K562 (cell line): ENCODE data around the gene TBC1D16. TPM values are rescaled to one million over a fixed set of nuclear protein-coding genes. Genes with fewer than 3 reads are reported as not detected.

Experiments
- ATAC-seq: fragments of 200-7000 bp; cut with Tn5 transposase; 3 replicates; pipeline ENCODE4 v1.9.1; 2020; ENCODE audit warnings: moderate library complexity
- BruUV-seq: library from RNA; stranded (reverse); fragments of 400-500 nt; replicated peaks from 2 replicates; lab custom pipeline; 2021; lab: Mats Ljungman, UMichigan
- CTCF ChIA-PET: fragments of 300-600 bp; formaldehyde crosslinking; extraction: SDS; loops from one replicate; lab custom pipeline; 2021; ENCODE audit warnings: low intra/inter-chr PET ratio; lab: Yijun Ruan, JAX
- POLR2A ChIA-PET: fragments of 300-600, 350-650 bp; sonication (Branson Sonifier 250); formaldehyde crosslinking; extraction: SDS; loops from one replicate; lab custom pipeline; 2021; ENCODE audit warnings: antibody characterized with exemption, inconsistent platforms; lab: Yijun Ruan, JAX
- DNase-seq, 4 experiments: peaks; one replicate each; pipeline versions ENCODE4 v3.0.0 to v3.0.0-alpha.2; 2011 to 2018; ENCODE audit warnings: low spot score in 3 of 4, mixed read lengths in 3 of 4; ENCODE audit errors: extremely low read depth in 1 of 4
- FAIRE-seq: peaks from 2 replicates; lab custom pipeline; 2011; peaks lifted over from hg19 to GRCh38; lab: Jason Lieb, UNC
- H2AFZ ChIP-seq: 2 replicates; pipeline ENCODE4 v1.6.0; 2011; ENCODE audit warnings: low read depth, low read length, control low read depth, inconsistent platforms
- H3K27ac ChIP-seq: fragments of 200-600 bp; 3 replicates; pipeline ENCODE4 v1.8.0; 2011; ENCODE audit warnings: low read depth, mild to moderate bottlenecking, control low read depth, inconsistent platforms, low read length, moderate library complexity, mixed read lengths; ENCODE audit errors: extremely low read depth
- H3K27me3 ChIP-seq, 2 experiments: fragments of 300-600 bp in 1 of 2; 2 replicates in 1 of 2; 3 replicates in 1 of 2; pipeline versions ENCODE4 v1.6.0 to v1.8.0; 2011; ENCODE audit warnings: inconsistent platforms in 2 of 2, low read length in 2 of 2, mild to moderate bottlenecking in 1 of 2, mixed read lengths in 1 of 2, moderate library complexity in 1 of 2; ENCODE audit not compliant: control insufficient read depth in 2 of 2, insufficient read depth in 2 of 2
- H3K36me3 ChIP-seq: fragments of 300-600 bp; 3 replicates; pipeline ENCODE4 v1.8.0; 2011; ENCODE audit warnings: mild to moderate bottlenecking, low read length, inconsistent platforms; ENCODE audit not compliant: control insufficient read depth, insufficient read depth
- H3K4me1 ChIP-seq, 2 experiments: fragments of 200-600 bp in 1 of 2; replicated peaks in 1 of 2; 2 replicates in 1 of 2; 3 replicates in 1 of 2; pipeline versions ENCODE4 v1.5.1 to v1.8.0; 2011; ENCODE audit warnings: inconsistent platforms in 2 of 2, low read length in 2 of 2, mild to moderate bottlenecking in 1 of 2, mixed read lengths in 1 of 2, moderate library complexity in 1 of 2; ENCODE audit not compliant: control insufficient read depth in 2 of 2, insufficient read depth in 2 of 2
- H3K4me2 ChIP-seq: 2 replicates; pipeline ENCODE4 v1.6.1; 2011; ENCODE audit warnings: low read length, control low read depth, inconsistent platforms, mixed read lengths; ENCODE audit not compliant: insufficient read depth
- H3K4me3 ChIP-seq: fragments of 200-600 bp; sonication (generic), shearing (Covaris generic); 2 replicates; pipeline ENCODE4 v1.5.1; 2016; ENCODE audit warnings: control low read depth, inconsistent platforms
- H3K79me2 ChIP-seq: fragments of 200-600 bp; 3 replicates; pipeline ENCODE4 v1.8.0; 2011; ENCODE audit warnings: low read length, inconsistent platforms; ENCODE audit not compliant: control insufficient read depth, insufficient read depth
- H3K9ac ChIP-seq, 2 experiments: 2 replicates each; pipeline versions ENCODE4 v1.6.0 to v1.6.1; 2011; ENCODE audit warnings: low read depth in 2 of 2, low read length in 2 of 2, control low read depth in 1 of 2, inconsistent platforms in 1 of 2, mild to moderate bottlenecking in 1 of 2, mixed read lengths in 1 of 2; ENCODE audit not compliant: insufficient read depth in 1 of 2
- H3K9me1 ChIP-seq: one replicate; pipeline ENCODE4 v1.6.0; 2011; ENCODE audit warnings: inconsistent platforms, mild to moderate bottlenecking, low read length, moderate library complexity; ENCODE audit not compliant: control insufficient read depth, insufficient read depth
- H3K9me3 ChIP-seq: replicated peaks from 2 replicates; pipeline ENCODE4 v1.5.1; 2011; ENCODE audit warnings: low read depth, low read length, inconsistent platforms; ENCODE audit not compliant: control insufficient read depth, insufficient read depth
- H4K20me1 ChIP-seq: replicated peaks from 2 replicates; pipeline ENCODE4 v1.6.1; 2011; ENCODE audit warnings: low read length, inconsistent platforms, mixed read lengths; ENCODE audit not compliant: control insufficient read depth, insufficient read depth
- CREBBP ChIP-seq: IDR thresholded peaks from one replicate; pipeline ENCODE4 v1.6.1; 2012; ENCODE audit warnings: low read depth, mild to moderate bottlenecking, control low read depth, inconsistent platforms, low read length
- SPI1 ChIP-seq: IDR thresholded peaks from 2 replicates; pipeline ENCODE4 v1.6.1; 2011; ENCODE audit warnings: low read depth, low read length, control low read depth, borderline replicate concordance
- WHSC1 ChIP-seq: IDR thresholded peaks from one replicate; pipeline ENCODE4 v1.6.1; 2012; ENCODE audit warnings: low read length, control low read depth, inconsistent platforms
- WGBS: fragments of 100-300 bp; shearing (Covaris generic); methylation state at CpG from one replicate; pipeline ENCODE4 v1.1.6; 2016; ENCODE audit warnings: low coverage, mixed read lengths; ENCODE audit not compliant: insufficient coverage; ENCODE audit errors: missing lambda C conversion rate; 5-methylcytosine and 5-hydroxymethylcytosine counted together
- in situ Hi-C: fragments of 300-500 bp; cut with MboI; formaldehyde crosslinking; loops from 4 replicates; pipeline ENCODE4 v1.15.0; 2018; ENCODE audit warnings: inconsistent platforms, mixed read lengths
- intact Hi-C: fragments of 100-400 bp; cut with micrococcal nuclease; formaldehyde crosslinking; loops from 2 replicates; pipeline ENCODE4 v1.14.2; 2022
- polyA plus RNA-seq, 8 experiments: library from polyadenylated mRNA; depleted of rRNA in 4 of 8; stranded (reverse) in 5 of 8; unstranded in 3 of 8; fragments of >200 nt; fragmentation: Nextera tagmentation in 2 of 8; fragmentation: Illumina TruSeq in 1 of 8; extraction: Ambion mirVana in 2 of 8; extraction: Trizol in 1 of 8; gene quantifications; 2 replicates each; pipeline versions ENCODE4 v1.2.1 to v1.2.3, GENCODE V29; 2011 to 2014; ENCODE audit warnings: inconsistent platforms in 1 of 8, missing spikeins in 1 of 8
- total RNA-seq, 7 experiments: library from RNA; depleted of rRNA in 6 of 7; stranded (reverse); fragments of >200 nt in 6 of 7; fragmentation: Illumina TruSeq in 2 of 7; extraction: Trizol in 2 of 7; gene quantifications; 2 replicates each; pipeline versions ENCODE4 v1.2.1 to v1.2.3, GENCODE V29; 2011 to 2021; ENCODE audit warnings: low replicate concordance in 1 of 7
- TF ChIP-seq, protein P1 (sequence below): fragments of 450-650 bp; IDR thresholded peaks from 2 replicates; pipeline ENCODE4 v1.6.1; 2018; ENCODE audit not compliant: partially characterized antibody

TBC1D16 gene
- total and polyA plus RNA-seq, 9 of the 15 experiments (the other 6 are each of a cell fraction or from before 2014, with no cell fraction given): 0.01 to 0.20 (median 0.03) TPM; not detected in 1

DNA sequence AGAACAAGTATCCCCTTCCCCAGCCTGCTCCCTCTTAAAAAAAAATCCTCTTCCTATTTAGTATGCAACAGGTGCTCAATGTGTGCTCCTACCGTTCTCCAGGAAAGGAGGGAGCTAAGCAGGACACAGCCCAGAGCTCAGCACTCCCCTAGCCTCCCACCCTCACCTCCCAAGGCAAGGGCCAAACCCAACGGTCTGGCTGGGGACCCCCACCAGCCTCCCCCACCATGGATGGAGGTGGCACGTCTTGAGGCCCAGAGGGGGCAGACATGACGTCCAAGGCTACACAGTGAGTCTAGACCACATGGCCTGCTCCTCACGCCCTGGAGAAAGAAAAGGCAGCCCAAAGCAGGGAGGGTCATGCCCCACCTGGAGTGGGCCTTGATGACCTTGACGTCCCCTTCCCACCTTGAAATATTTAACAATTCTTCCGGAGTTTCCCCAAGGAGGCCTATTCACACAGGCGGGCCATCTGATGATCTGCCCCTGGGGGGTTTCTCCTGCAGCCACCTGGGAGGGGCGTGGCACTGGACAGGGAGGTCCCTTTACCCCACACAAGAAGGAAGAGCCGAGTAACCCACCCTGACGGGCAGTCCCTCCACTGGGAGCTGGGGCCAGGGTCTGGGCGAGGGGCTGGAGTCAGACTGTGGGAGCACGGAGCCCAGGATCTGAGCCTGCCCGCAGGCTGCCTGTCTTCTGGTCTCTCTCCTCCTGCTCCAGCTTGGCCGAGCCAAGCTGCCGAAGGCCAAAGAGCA lies 107.0 kb downstream of the TBC1D16 start (continued):
- TF ChIP-seq, protein P1, sequence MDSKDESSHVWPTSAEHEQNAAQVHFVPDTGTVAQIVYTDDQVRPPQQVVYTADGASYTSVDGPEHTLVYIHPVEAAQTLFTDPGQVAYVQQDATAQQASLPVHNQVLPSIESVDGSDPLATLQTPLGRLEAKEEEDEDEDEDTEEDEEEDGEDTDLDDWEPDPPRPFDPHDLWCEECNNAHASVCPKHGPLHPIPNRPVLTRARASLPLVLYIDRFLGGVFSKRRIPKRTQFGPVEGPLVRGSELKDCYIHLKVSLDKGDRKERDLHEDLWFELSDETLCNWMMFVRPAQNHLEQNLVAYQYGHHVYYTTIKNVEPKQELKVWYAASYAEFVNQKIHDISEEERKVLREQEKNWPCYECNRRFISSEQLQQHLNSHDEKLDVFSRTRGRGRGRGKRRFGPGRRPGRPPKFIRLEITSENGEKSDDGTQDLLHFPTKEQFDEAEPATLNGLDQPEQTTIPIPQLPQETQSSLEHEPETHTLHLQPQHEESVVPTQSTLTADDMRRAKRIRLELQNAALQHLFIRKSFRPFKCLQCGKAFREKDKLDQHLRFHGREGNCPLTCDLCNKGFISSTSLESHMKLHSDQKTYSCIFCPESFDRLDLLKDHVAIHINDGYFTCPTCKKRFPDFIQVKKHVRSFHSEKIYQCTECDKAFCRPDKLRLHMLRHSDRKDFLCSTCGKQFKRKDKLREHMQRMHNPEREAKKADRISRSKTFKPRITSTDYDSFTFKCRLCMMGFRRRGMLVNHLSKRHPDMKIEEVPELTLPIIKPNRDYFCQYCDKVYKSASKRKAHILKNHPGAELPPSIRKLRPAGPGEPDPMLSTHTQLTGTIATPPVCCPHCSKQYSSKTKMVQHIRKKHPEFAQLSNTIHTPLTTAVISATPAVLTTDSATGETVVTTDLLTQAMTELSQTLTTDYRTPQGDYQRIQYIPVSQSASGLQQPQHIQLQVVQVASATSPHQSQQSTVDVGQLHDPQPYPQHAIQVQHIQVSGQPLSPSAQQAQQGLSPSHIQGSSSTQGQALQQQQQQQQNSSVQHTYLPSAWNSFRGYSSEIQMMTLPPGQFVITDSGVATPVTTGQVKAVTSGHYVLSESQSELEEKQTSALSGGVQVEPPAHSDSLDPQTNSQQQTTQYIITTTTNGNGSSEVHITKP: no peak
- no peak for TF ChIP-seq CREBBP

DNA sequence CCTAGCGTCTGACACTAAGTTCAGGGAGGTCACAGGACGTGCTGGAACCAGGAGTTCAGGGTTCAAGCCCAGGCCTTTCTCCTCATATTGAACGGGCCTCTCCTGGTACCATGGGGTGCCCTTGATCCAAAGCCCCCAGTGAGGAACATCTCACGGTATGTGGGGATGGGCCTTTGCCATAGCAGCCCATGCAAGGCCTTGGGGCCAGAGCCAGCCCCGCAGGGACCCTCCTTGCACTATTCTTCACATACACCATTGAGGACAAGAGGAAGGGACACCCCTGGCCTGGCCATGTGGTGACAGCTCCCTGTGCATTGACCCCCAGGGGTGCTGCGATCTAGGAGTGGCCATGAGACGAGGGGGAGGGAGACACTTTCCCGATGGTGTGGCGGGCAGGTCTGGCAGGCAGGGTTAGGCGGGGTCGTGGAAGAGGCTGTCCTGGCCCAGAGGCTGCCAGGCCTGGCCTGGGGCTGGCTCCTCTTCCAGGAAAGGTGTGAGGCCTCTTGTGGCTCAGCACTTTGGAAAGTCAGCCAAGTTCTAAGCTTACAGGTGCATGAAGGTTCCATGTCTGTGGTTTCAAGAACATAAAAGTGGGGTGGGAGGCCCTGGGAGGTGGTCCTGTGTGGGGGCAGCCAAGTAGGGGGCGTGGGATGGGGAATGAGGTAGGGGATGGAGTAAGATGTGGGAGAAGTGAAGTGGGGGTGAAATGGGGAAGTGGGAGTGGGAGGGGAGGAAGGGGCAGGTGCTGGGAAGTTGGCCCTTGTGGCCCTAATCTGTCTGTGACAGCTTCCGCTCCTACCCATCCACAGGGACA lies 107.8 kb downstream of the TBC1D16 start:
- H3K9ac ChIP-seq: peak overlapping the region in 1 of 2 experiments; percentile 45; a peak in 1 of 4 replicates
- WGBS: 14% methylated on average over 12 of the region's 13 CpGs
- POLR2A ChIA-PET: interaction anchor here (0.6 kb wide), 2 partner anchors 13 to 159 kb away, joined by 3 to 4 read pairs; no protein-coding TSS in a partner anchor
- no peaks in the 10 kb centered on the region for H3K9me1 ChIP-seq
- no TSS peak for BruUV-seq
- H3K4me1 ChIP-seq: peaks cover 0 to 27% of the 10 kb centered on the region in 2 experiments; a peak in 2 of 5 replicates
- H3K9me3 ChIP-seq: no peaks in the 10 kb centered on the region
- H3K27me3 ChIP-seq: peaks cover 10 to 40% of the 10 kb centered on the region in 2 experiments; a peak in 3 of 5 replicates
- intact Hi-C loops: no loop called here
- no peak overlapping the region for H3K4me2 ChIP-seq
- CTCF ChIA-PET: no interaction called here
- in situ Hi-C loops: no loop called here
- H2AFZ ChIP-seq: no peak overlapping the region
- no peak overlapping the region for H3K27ac ChIP-seq
- H3K36me3 ChIP-seq: no peaks in the 10 kb centered on the region
- H4K20me1 ChIP-seq: no peaks in the 10 kb centered on the region; the same call in 1 of the 2 replicates
- no peak overlapping the region for H3K4me3 ChIP-seq
- TF ChIP-seq WHSC1 (no peak), SPI1 (peak; percentile 40; the same call in 1 of the 2 replicates)
- ATAC-seq (no peak), FAIRE-seq (no peak), DNase-seq (no peak)
- no peaks in the 10 kb centered on the region for H3K79me2 ChIP-seq
